ENCODE measurements around the gene CD48.

The CD48 gene

DNA sequence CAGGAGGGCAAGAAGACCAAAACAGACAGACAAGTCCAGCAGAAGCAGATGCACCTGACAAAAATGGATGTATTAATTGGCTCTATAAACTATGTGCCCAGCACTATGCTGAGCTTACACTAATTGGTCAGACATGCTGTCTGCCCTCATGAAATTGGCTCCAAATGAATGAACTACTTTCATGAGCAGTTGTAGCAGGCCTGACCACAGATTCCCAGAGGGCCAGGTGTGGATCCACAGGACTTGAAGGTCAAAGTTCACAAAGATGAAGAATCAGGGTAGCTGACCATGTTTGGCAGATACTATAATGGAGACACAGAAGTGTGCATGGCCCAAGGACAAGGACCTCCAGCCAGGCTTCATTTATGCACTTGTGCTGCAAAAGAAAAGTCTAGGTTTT lies 42.0 kb upstream of the CD48 start:
- FAIRE-seq, result no peak

GRCh38 chr1:160752924-160753323 lies 41.3 kb upstream of the CD48 start:
- FAIRE-seq (no peak), DNase-seq (ENCODE audit: insufficient read length, low spot score) (no peak)
- TF ChIP-seq CTCF (IDR thresholded peaks at IDR 0.05; ENCODE audit: insufficient read depth, missing control alignments), result no peak

More for the DNA sequence above, 42.0 kb upstream of the CD48 start:
- DNase-seq (ENCODE audit: insufficient read length, low spot score), result no peak
- TF ChIP-seq CTCF (IDR thresholded peaks at IDR 0.05; ENCODE audit: insufficient read depth, missing control alignments), result no peak

- FAIRE-seq (no peak), DNase-seq (ENCODE audit: insufficient read length, low spot score) (no peak)
- TF ChIP-seq CTCF (IDR thresholded peaks at IDR 0.05; ENCODE audit: insufficient read depth, missing control alignments), result no peak
Observed at GRCh38 chr1:160752406-160752805, 40.8 kb upstream of the CD48 start.

DNA sequence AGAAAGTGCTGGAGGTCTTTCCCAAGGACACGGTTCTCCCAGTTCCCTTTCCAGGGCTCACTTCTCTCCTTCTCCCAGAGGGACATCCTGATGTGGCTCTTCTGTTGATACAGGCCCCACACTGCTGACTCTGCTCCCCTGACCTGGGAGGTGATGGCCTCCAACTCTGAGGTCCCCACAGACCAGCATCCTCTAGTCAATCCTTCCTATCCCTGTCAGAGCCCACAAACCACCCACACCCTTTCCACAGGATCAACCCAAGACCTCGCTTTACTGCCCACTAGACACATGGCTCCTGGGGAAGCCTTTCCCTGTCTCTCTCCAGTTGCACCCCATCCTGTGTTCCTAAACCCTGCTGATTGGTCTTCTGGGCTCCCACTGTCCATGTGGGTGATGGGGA lies 39.0 kb upstream of the CD48 start:
- no peak for FAIRE-seq
- DNase-seq (ENCODE audit: insufficient read length, low spot score), result no peak
- TF ChIP-seq CTCF (IDR thresholded peaks at IDR 0.05; ENCODE audit: insufficient read depth, missing control alignments), result no peak

GRCh38 chr1:160748878-160749269 lies 37.3 kb upstream of the CD48 start:
- no peak for DNase-seq (ENCODE audit: insufficient read length, low spot score)
- no peak for TF ChIP-seq CTCF (IDR thresholded peaks at IDR 0.05; ENCODE audit: insufficient read depth, missing control alignments)
- FAIRE-seq, result no peak

DNA sequence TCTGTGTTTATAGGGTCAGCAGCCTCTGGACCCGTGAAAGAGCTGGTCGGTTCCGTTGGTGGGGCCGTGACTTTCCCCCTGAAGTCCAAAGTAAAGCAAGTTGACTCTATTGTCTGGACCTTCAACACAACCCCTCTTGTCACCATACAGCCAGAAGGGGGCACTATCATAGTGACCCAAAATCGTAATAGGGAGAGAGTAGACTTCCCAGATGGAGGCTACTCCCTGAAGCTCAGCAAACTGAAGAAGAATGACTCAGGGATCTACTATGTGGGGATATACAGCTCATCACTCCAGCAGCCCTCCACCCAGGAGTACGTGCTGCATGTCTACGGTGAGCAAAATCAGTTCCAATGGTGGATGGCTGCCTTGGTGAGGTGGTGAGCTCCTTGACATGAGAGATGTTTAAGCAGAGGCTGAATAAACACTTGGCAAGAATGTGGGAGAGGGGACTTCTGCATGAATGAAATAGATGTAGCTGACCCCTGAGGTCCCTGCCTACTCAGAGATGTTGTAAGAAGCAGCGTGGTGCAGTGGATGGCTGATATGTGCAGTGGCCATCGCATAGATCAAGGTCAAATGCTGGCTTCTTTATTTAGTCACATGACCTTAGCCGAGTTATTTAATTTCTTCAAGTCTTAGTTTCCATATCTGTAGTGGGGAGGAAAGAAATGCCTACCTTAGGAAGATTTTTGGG lies 36.7 kb upstream of the CD48 start:
- DNase-seq (ENCODE audit: insufficient read length, low spot score) (no peak), FAIRE-seq (no peak)
- TF ChIP-seq CTCF (IDR thresholded peaks at IDR 0.05; ENCODE audit: insufficient read depth, missing control alignments), result peak; percentile 16

DNA sequence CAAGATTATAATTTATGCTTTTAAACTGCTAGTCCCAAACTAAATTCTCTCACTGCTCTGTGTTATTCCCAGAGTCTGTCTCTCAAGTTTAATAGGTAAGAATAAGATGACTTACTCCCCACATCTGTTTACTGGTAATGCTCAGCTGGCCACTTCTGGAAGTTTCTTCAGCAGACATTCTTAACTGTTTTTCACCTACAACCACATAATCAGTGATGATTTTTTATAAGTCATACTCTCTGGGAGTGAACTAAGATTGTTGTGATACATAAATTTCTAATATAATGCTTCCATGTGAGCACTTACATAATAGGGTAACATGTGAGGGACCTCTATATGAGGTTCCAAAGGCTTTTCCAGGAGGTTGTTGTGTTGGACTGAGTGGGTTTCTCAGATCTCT lies 36.1 kb upstream of the CD48 start:
- TF ChIP-seq CTCF (IDR thresholded peaks at IDR 0.05; ENCODE audit: insufficient read depth, missing control alignments), result no peak
- DNase-seq (ENCODE audit: insufficient read length, low spot score), result no peak
- no peak for FAIRE-seq
